ENCODE results near the gene WRNIP1. TPM values are rescaled to one million over a fixed set of nuclear protein-coding genes. Genes with fewer than 3 reads are reported as not detected.

The WRNIP1 gene
- total and polyA plus RNA-seq, 9 of the 15 experiments (the other 6 are each of a cell fraction or from before 2014, with no cell fraction given): 13.2 to 63.6 (median 48.6) TPM

DNA sequence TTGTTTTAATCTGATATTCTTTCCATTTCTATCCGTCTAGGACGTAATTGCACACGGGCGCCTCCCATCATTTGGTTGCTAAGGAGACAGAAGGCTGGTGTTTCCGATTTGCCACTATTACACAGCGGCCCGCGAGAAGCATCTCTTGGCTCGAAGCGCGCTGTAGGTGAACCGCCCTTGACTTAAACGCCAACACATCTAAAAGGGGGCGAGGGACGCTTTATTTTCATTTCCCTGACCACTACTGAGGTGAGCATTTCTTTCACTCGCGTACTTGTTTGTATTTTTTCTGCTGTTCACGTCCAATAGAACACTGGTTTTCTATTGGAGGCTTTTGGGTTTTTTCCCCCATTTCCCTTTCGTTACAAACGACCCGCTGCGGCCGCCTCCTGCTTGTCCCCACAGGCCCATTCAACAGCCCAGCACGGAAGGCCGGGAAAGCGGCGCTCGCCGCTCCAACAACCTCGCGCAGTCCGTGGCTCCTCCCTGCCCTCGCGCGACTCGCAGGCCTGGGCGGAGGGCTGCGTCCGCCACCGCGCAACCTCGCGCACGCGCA, 505 bp upstream of the WRNIP1 start (continued):
- TF ChIP-seq, protein P1, sequence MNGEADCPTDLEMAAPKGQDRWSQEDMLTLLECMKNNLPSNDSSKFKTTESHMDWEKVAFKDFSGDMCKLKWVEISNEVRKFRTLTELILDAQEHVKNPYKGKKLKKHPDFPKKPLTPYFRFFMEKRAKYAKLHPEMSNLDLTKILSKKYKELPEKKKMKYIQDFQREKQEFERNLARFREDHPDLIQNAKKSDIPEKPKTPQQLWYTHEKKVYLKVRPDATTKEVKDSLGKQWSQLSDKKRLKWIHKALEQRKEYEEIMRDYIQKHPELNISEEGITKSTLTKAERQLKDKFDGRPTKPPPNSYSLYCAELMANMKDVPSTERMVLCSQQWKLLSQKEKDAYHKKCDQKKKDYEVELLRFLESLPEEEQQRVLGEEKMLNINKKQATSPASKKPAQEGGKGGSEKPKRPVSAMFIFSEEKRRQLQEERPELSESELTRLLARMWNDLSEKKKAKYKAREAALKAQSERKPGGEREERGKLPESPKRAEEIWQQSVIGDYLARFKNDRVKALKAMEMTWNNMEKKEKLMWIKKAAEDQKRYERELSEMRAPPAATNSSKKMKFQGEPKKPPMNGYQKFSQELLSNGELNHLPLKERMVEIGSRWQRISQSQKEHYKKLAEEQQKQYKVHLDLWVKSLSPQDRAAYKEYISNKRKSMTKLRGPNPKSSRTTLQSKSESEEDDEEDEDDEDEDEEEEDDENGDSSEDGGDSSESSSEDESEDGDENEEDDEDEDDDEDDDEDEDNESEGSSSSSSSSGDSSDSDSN (IDR thresholded peaks at IDR 0.05; ENCODE audit: borderline replicate concordance in 1 of 2, low read depth in 2 of 2, low read length in 2 of 2): peak in 1 of 2 experiments; percentile 11; a peak in 1 of 4 replicates
- TF ChIP-seq, protein P2, sequence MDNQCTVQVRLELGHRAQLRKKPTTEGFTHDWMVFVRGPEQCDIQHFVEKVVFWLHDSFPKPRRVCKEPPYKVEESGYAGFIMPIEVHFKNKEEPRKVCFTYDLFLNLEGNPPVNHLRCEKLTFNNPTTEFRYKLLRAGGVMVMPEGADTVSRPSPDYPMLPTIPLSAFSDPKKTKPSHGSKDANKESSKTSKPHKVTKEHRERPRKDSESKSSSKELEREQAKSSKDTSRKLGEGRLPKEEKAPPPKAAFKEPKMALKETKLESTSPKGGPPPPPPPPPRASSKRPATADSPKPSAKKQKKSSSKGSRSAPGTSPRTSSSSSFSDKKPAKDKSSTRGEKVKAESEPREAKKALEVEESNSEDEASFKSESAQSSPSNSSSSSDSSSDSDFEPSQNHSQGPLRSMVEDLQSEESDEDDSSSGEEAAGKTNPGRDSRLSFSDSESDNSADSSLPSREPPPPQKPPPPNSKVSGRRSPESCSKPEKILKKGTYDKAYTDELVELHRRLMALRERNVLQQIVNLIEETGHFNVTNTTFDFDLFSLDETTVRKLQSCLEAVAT (IDR thresholded peaks at IDR 0.05): peak; percentile 29 to 44; a peak in 1 of 4 replicates
- TF ChIP-seq COPS2 (conservative IDR thresholded peaks at IDR 0.05) (no peak), U2AF2 (optimal IDR thresholded peaks at IDR 0.05; ENCODE audit: low read depth, low read length) (no peak), TBP (optimal IDR thresholded peaks at IDR 0.05; ENCODE audit: low read depth, low read length) (peak; percentile 69), SUPT5H (IDR thresholded peaks at IDR 0.05) (peak; percentile 90), HSF4 (CRISPR knock-in tag; IDR thresholded peaks at IDR 0.05; ENCODE audit: borderline replicate concordance) (no peak), HDAC1 (IDR thresholded peaks at IDR 0.05) (peak in 1 of 2 experiments; percentile 42; a peak in 2 of 4 replicates), GTF2E2 (tag; IDR thresholded peaks at IDR 0.05) (peak; percentile 63; the same call in 1 of the 2 replicates), GATAD2A (IDR thresholded peaks at IDR 0.05) (0 out of 2 replicates have a peak, but pooled peaks have one; percentile 11), ETV5 (CRISPR knock-in tag; IDR thresholded peaks at IDR 0.05; ENCODE audit: low read depth) (0 out of 2 replicates have a peak, but pooled peaks have one; percentile 0), HMGN3 (IDR thresholded peaks at IDR 0.05; ENCODE audit: borderline replicate concordance, extremely low read depth, insufficient read length, low read depth, low read length) (peak; percentile 5), ZNF764 (CRISPR knock-in tag; IDR thresholded peaks at IDR 0.05; ENCODE audit: low read depth) (no peak)
- TF ChIP-seq, protein P3, sequence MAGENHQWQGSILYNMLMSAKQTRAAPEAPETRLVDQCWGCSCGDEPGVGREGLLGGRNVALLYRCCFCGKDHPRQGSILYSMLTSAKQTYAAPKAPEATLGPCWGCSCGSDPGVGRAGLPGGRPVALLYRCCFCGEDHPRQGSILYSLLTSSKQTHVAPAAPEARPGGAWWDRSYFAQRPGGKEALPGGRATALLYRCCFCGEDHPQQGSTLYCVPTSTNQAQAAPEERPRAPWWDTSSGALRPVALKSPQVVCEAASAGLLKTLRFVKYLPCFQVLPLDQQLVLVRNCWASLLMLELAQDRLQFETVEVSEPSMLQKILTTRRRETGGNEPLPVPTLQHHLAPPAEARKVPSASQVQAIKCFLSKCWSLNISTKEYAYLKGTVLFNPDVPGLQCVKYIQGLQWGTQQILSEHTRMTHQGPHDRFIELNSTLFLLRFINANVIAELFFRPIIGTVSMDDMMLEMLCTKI (IDR thresholded peaks at IDR 0.05; ENCODE audit: partially characterized antibody): no peak
- TF ChIP-seq, protein P4, sequence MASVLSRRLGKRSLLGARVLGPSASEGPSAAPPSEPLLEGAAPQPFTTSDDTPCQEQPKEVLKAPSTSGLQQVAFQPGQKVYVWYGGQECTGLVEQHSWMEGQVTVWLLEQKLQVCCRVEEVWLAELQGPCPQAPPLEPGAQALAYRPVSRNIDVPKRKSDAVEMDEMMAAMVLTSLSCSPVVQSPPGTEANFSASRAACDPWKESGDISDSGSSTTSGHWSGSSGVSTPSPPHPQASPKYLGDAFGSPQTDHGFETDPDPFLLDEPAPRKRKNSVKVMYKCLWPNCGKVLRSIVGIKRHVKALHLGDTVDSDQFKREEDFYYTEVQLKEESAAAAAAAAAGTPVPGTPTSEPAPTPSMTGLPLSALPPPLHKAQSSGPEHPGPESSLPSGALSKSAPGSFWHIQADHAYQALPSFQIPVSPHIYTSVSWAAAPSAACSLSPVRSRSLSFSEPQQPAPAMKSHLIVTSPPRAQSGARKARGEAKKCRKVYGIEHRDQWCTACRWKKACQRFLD (CRISPR knock-in tag; IDR thresholded peaks at IDR 0.05): no peak
- TF ChIP-seq, protein P5, sequence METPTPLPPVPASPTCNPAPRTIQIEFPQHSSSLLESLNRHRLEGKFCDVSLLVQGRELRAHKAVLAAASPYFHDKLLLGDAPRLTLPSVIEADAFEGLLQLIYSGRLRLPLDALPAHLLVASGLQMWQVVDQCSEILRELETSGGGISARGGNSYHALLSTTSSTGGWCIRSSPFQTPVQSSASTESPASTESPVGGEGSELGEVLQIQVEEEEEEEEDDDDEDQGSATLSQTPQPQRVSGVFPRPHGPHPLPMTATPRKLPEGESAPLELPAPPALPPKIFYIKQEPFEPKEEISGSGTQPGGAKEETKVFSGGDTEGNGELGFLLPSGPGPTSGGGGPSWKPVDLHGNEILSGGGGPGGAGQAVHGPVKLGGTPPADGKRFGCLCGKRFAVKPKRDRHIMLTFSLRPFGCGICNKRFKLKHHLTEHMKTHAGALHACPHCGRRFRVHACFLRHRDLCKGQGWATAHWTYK (CRISPR knock-in tag; IDR thresholded peaks at IDR 0.05): no peak
- TF ChIP-seq, protein P6, sequence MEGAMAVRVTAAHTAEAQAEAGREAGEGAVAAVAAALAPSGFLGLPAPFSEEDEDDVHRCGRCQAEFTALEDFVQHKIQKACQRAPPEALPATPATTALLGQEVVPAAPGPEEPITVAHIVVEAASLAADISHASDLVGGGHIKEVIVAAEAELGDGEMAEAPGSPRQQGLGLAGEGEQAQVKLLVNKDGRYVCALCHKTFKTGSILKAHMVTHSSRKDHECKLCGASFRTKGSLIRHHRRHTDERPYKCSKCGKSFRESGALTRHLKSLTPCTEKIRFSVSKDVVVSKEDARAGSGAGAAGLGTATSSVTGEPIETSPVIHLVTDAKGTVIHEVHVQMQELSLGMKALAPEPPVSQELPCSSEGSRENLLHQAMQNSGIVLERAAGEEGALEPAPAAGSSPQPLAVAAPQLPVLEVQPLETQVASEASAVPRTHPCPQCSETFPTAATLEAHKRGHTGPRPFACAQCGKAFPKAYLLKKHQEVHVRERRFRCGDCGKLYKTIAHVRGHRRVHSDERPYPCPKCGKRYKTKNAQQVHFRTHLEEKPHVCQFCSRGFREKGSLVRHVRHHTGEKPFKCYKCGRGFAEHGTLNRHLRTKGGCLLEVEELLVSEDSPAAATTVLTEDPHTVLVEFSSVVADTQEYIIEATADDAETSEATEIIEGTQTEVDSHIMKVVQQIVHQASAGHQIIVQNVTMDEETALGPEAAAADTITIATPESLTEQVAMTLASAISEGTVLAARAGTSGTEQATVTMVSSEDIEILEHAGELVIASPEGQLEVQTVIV (CRISPR knock-in tag; IDR thresholded peaks at IDR 0.05; ENCODE audit: borderline replicate concordance): no peak
